Suppressor macrophage (primary cell): ENCODE measurements around the gene SURF6.
"Not testable (repeated sequence)": the region's sequence is repeated elsewhere in the genome, so short reads cannot be mapped to it uniquely, and the experiment has no call there.

ENCODE experiments used
- DNase-seq, 4 experiments: peaks; one replicate each; pipeline ENCODE4 v3.0.0-alpha.2; 2020 to 2022

The SURF6 gene

GRCh38 chr9:133284362-133284761, 51.6 kb downstream of the SURF6 start:
- DNase-seq = no peak

- not testable (repeated sequence) for DNase-seq
Observed at GRCh38 chr9:133283255-133284032, 52.5 kb downstream of the SURF6 start.

- peak in 3 of 4 experiments; percentile 16 to 57 (median 49) for DNase-seq
Observed at GRCh38 chr9:133282464-133283238, 53.3 kb downstream of the SURF6 start.

GRCh38 chr9:133280392-133280791, 55.6 kb downstream of the SURF6 start:
- no peak for DNase-seq
